Left ventricle myocardium inferior (tissue), 1 donor: ENCODE results near the gene IFI30. TPM values are rescaled to one million over a fixed set of nuclear protein-coding genes. Genes with fewer than 3 reads are reported as not detected.

Experiments
- DNase-seq: peaks from one replicate; pipeline ENCODE4 v3.0.0-alpha.2; 2020
- H3K27ac ChIP-seq: fragments of 200-600 bp; replicated peaks from 2 replicates; pipeline ENCODE4 v1.8.0; 2021
- H3K27me3 ChIP-seq: fragments of 200-600 bp; 2 replicates; pipeline ENCODE4 v1.8.0; 2021; ENCODE audit warnings: low read depth
- H3K36me3 ChIP-seq: fragments of 200-600 bp; 2 replicates; pipeline ENCODE4 v1.8.0; 2021
- H3K4me1 ChIP-seq: fragments of 200-600 bp; 2 replicates; pipeline ENCODE4 v1.8.0; 2021
- H3K4me3 ChIP-seq: fragments of 200-600 bp; 2 replicates; pipeline ENCODE4 v1.8.0; 2021; ENCODE audit warnings: mild to moderate bottlenecking, moderate library complexity
- H3K9me3 ChIP-seq: fragments of 200-600 bp; replicated peaks from 2 replicates; pipeline ENCODE4 v1.8.0; 2021
- CTCF ChIP-seq: fragments of 200-600 bp; IDR thresholded peaks from 2 replicates; pipeline ENCODE4 v1.8.0; 2021; ENCODE audit warnings: antibody characterized with exemption, mild to moderate bottlenecking, borderline replicate concordance
- intact Hi-C: fragments of 100-400 bp; cut with micrococcal nuclease; formaldehyde crosslinking; loops from one replicate; pipeline ENCODE4 v1.11.0; 2022
- total RNA-seq: library from RNA; stranded (reverse); fragmentation: NEBNext Ultra II Directional; extraction: Animal tissue kit (Norgen Biotek cat#: 25700); gene quantifications from one replicate; pipeline ENCODE4 v1.2.1, GENCODE V29; 2021
- donor health status: DM: no; HTN: yes; CAD: no; lungs with severe emphysema.

Gene IFI30
- total RNA-seq, 1 donor from 2014 or later: 23.3 TPM

- Histone ChIP-seq H3K36me3 (peaks cover 50% of the 10 kb centered on the region), H3K27ac (peak overlapping the region; percentile 91), H3K4me1 (peaks cover 35% of the 10 kb centered on the region), H3K4me3 (peak overlapping the region; percentile 66), H3K27me3 (no peaks in the 10 kb centered on the region), H3K9me3 (no peaks in the 10 kb centered on the region)
- no peak for DNase-seq
- peak; percentile 9 for TF ChIP-seq CTCF
- intact Hi-C loops: no loop called here
Observed at GRCh38 chr19:18161636-18162002, 12.0 kb upstream of the IFI30 start.

GRCh38 chr19:18164072-18164471 is 9.5 kb upstream of the IFI30 start:
- Histone ChIP-seq H3K27ac (no peak overlapping the region), H3K27me3 (no peaks in the 10 kb centered on the region), H3K36me3 (peaks cover 75% of the 10 kb centered on the region), H3K4me1 (peaks cover 21% of the 10 kb centered on the region), H3K9me3 (no peaks in the 10 kb centered on the region), H3K4me3 (no peak overlapping the region)
- no peak for DNase-seq
- intact Hi-C loops: no loop called here
- TF ChIP-seq CTCF: no peak

GRCh38 chr19:18165794-18166544 is 7.6 kb upstream of the IFI30 start:
- Histone ChIP-seq H3K4me3 (no peak overlapping the region), H3K27me3 (no peaks in the 10 kb centered on the region), H3K27ac (no peak overlapping the region), H3K36me3 (peaks cover 80% of the 10 kb centered on the region), H3K9me3 (no peaks in the 10 kb centered on the region), H3K4me1 (peaks cover 12% of the 10 kb centered on the region)
- intact Hi-C loops: no loop called here
- DNase-seq: no peak
- TF ChIP-seq CTCF: no peak

- Histone ChIP-seq H3K27ac (no peak overlapping the region), H3K36me3 (peaks cover 75% of the 10 kb centered on the region), H3K4me3 (no peak overlapping the region), H3K27me3 (no peaks in the 10 kb centered on the region), H3K4me1 (peaks cover 14% of the 10 kb centered on the region), H3K9me3 (no peaks in the 10 kb centered on the region)
- no peak for DNase-seq
- TF ChIP-seq CTCF: no peak
- intact Hi-C loops: no loop called here
Observed at GRCh38 chr19:18167011-18167410, 6.6 kb upstream of the IFI30 start.

- intact Hi-C loops: no loop called here
- peak; percentile 35 for DNase-seq
- peaks cover 64% of the 10 kb centered on the region for H3K36me3 ChIP-seq
Observed at GRCh38 chr19:18167975-18168645, 5.5 kb upstream of the IFI30 start.

More at GRCh38 chr19:18167975-18168645, 5.5 kb upstream of the IFI30 start:
- H3K4me1 ChIP-seq: peaks cover 25% of the 10 kb centered on the region
- H3K9me3 ChIP-seq: no peaks in the 10 kb centered on the region
- no peaks in the 10 kb centered on the region for H3K27me3 ChIP-seq
- peak; percentile 77 for TF ChIP-seq CTCF
- no peak overlapping the region for H3K27ac ChIP-seq
- H3K4me3 ChIP-seq: no peak overlapping the region
